Ishikawa (cell line): Measurements from ENCODE around the gene B4GALNT3.

Source experiments
- CEBPB ChIP-seq: IDR thresholded peaks from 2 replicates; pipeline ENCODE4 v1.6.1; 2012
- CREB1 ChIP-seq: IDR thresholded peaks from 2 replicates; pipeline ENCODE4 v1.6.1; 2012; ENCODE audit warnings: low read depth
- EGR1 ChIP-seq: IDR thresholded peaks from 2 replicates; pipeline ENCODE4 v1.6.1; 2012
- EP300 ChIP-seq: IDR thresholded peaks from 2 replicates; pipeline ENCODE4 v1.6.1; 2012; ENCODE audit warnings: borderline replicate concordance
- FOXM1 ChIP-seq: IDR thresholded peaks from 2 replicates; pipeline ENCODE4 v1.6.1; 2012; ENCODE audit warnings: low read depth, borderline replicate concordance
- MAX ChIP-seq: IDR thresholded peaks from 2 replicates; pipeline ENCODE4 v1.6.1; 2012
- NFIC ChIP-seq: IDR thresholded peaks from 2 replicates; pipeline ENCODE4 v1.6.1; 2012
- RAD21 ChIP-seq: IDR thresholded peaks from 2 replicates; pipeline ENCODE4 v1.6.1; 2012; ENCODE audit warnings: low read depth
- REST ChIP-seq: IDR thresholded peaks from 2 replicates; pipeline ENCODE4 v1.6.1; 2012; ENCODE audit warnings: low read depth, mild to moderate bottlenecking
- TAF1 ChIP-seq: IDR thresholded peaks from 2 replicates; pipeline ENCODE4 v1.6.1; 2012; ENCODE audit warnings: low read depth, mild to moderate bottlenecking
- TCF12 ChIP-seq: IDR thresholded peaks from 2 replicates; pipeline ENCODE4 v1.6.1; 2012; ENCODE audit warnings: low read depth
- TEAD4 ChIP-seq: IDR thresholded peaks from 2 replicates; pipeline ENCODE4 v1.6.1; 2012
- USF1 ChIP-seq: IDR thresholded peaks from 2 replicates; pipeline ENCODE4 v1.6.1; 2012
- YY1 ChIP-seq: IDR thresholded peaks from 2 replicates; pipeline ENCODE4 v1.6.1; 2012; ENCODE audit warnings: low read depth

- TF ChIP-seq YY1 (no peak), MAX (no peak), FOXM1 (no peak), NFIC (no peak), REST (no peak), USF1 (no peak), EP300 (no peak), EGR1 (no peak), RAD21 (no peak), TAF1 (no peak), TCF12 (no peak), TEAD4 (no peak), CREB1 (no peak), CEBPB (no peak)
Measured at GRCh38 chr12:479161-479560, 19.4 kb downstream of the B4GALNT3 start.
